Glutamatergic neuron (in vitro differentiated cells): ENCODE measurements around the gene SAXO1. TPM values are rescaled to one million over a fixed set of nuclear protein-coding genes. Genes with fewer than 3 reads are reported as not detected.

Source experiments
- DNase-seq: peaks from one replicate; pipeline ENCODE4 v3.0.0; 2022
- H3K27ac Mint-ChIP-seq: one replicate; pipeline ENCODE4 v1.8.0; 2020; ENCODE audit warnings: mild to moderate bottlenecking, mixed read lengths, inconsistent platforms; ENCODE audit not compliant: unreplicated experiment
- H3K27me3 Mint-ChIP-seq: one replicate; pipeline ENCODE4 v1.8.0; 2020; ENCODE audit warnings: mild to moderate bottlenecking, moderate library complexity, mixed read lengths, inconsistent platforms; ENCODE audit not compliant: unreplicated experiment
- H3K36me3 Mint-ChIP-seq: one replicate; pipeline ENCODE4 v1.8.0; 2020; ENCODE audit warnings: mild to moderate bottlenecking, mixed read lengths, inconsistent platforms; ENCODE audit not compliant: unreplicated experiment
- H3K4me1 Mint-ChIP-seq: one replicate; pipeline ENCODE4 v1.8.0; 2020; ENCODE audit warnings: mild to moderate bottlenecking, low read depth, mixed read lengths, inconsistent platforms; ENCODE audit not compliant: unreplicated experiment
- H3K4me3 Mint-ChIP-seq: one replicate; pipeline ENCODE4 v1.8.0; 2020; ENCODE audit warnings: mild to moderate bottlenecking, mixed read lengths, inconsistent platforms; ENCODE audit not compliant: unreplicated experiment
- H3K9me3 Mint-ChIP-seq: one replicate; pipeline ENCODE4 v1.8.0; 2020; ENCODE audit warnings: mild to moderate bottlenecking, moderate library complexity, mixed read lengths, inconsistent platforms; ENCODE audit not compliant: unreplicated experiment
- CTCF ChIP-seq: fragments of 200-600 bp; sonication (generic); IDR thresholded peaks from one replicate; pipeline ENCODE4 v1.5.0; 2021; ENCODE audit not compliant: partially characterized antibody, unreplicated experiment
- total RNA-seq: library from RNA; stranded (reverse); fragmentation: NEBNext Ultra II Directional; extraction: Animal tissue kit (Norgen Biotek cat#: 25700); gene quantifications from one replicate; pipeline ENCODE4 v1.2.1, GENCODE V29; 2021; ENCODE audit not compliant: unreplicated experiment

SAXO1 gene
- total RNA-seq, 1 donor from 2014 or later = 0.37 TPM

- no peak for TF ChIP-seq CTCF
- H3K4me1 Mint-ChIP-seq = peaks cover 2% of the 10 kb centered on the region
- H3K27ac Mint-ChIP-seq = no peak overlapping the region
- peaks cover 6% of the 10 kb centered on the region for H3K9me3 Mint-ChIP-seq
- peaks cover 4% of the 10 kb centered on the region for H3K27me3 Mint-ChIP-seq
- no peak overlapping the region for H3K4me3 Mint-ChIP-seq
- peaks cover 3% of the 10 kb centered on the region for H3K36me3 Mint-ChIP-seq
- no peak for DNase-seq
Observed at GRCh38 chr9:19032406-19032805, 603 bp downstream of the SAXO1 start.

- peaks cover 4% of the 10 kb centered on the region for H3K27me3 Mint-ChIP-seq
- no peaks in the 10 kb centered on the region for H3K36me3 Mint-ChIP-seq
- no peak overlapping the region for H3K4me3 Mint-ChIP-seq
- peaks cover 6% of the 10 kb centered on the region for H3K9me3 Mint-ChIP-seq
- no peak for DNase-seq
- TF ChIP-seq CTCF = no peak
- H3K4me1 Mint-ChIP-seq = peaks cover 2% of the 10 kb centered on the region
- H3K27ac Mint-ChIP-seq = no peak overlapping the region
Observed at GRCh38 chr9:19030899-19031298, 2.1 kb downstream of the SAXO1 start.

- H3K27me3 Mint-ChIP-seq = peaks cover 7% of the 10 kb centered on the region
- peaks cover 2% of the 10 kb centered on the region for H3K4me1 Mint-ChIP-seq
- no peaks in the 10 kb centered on the region for H3K36me3 Mint-ChIP-seq
- peaks cover 6% of the 10 kb centered on the region for H3K9me3 Mint-ChIP-seq
- peak; percentile 49 for DNase-seq
- H3K4me3 Mint-ChIP-seq = peak overlapping the region; percentile 37
- peak overlapping the region; percentile 72 for H3K27ac Mint-ChIP-seq
- TF ChIP-seq CTCF = peak; percentile 92
Observed at GRCh38 chr9:19028835-19029451, 4.1 kb downstream of the SAXO1 start.

GRCh38 chr9:19027825-19028224 lies 5.2 kb downstream of the SAXO1 start:
- peaks cover 6% of the 10 kb centered on the region for H3K9me3 Mint-ChIP-seq

More at GRCh38 chr9:19027825-19028224, 5.2 kb downstream of the SAXO1 start:
- Mint-ChIP-seq H3K4me1 (peaks cover 2% of the 10 kb centered on the region), H3K27me3 (peaks cover 8% of the 10 kb centered on the region), H3K4me3 (no peak overlapping the region), H3K36me3 (no peaks in the 10 kb centered on the region), H3K27ac (no peak overlapping the region)
- TF ChIP-seq CTCF = no peak
- no peak for DNase-seq
